ENCODE results near the gene QRFP.

DNA sequence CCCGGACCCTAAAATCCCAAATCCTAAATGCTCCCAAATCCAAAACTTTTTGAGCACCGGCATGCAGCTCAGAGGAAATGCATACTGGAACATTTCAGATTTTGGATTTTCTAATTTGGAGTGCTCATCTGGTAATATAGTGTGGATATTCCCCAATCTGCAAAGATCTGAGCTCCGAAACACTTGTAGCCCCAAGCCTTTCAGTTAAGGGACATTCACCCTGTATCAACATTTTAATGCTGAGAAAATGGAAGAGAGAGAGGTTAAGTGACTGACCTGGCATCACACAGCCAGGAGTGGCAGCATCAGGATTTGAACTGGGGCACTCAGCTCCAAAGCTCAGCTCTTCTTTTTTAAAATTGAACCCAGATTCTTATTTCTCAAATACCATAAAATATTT is 30.7 kb downstream of the QRFP start:
- TF ChIP-seq, protein P1, sequence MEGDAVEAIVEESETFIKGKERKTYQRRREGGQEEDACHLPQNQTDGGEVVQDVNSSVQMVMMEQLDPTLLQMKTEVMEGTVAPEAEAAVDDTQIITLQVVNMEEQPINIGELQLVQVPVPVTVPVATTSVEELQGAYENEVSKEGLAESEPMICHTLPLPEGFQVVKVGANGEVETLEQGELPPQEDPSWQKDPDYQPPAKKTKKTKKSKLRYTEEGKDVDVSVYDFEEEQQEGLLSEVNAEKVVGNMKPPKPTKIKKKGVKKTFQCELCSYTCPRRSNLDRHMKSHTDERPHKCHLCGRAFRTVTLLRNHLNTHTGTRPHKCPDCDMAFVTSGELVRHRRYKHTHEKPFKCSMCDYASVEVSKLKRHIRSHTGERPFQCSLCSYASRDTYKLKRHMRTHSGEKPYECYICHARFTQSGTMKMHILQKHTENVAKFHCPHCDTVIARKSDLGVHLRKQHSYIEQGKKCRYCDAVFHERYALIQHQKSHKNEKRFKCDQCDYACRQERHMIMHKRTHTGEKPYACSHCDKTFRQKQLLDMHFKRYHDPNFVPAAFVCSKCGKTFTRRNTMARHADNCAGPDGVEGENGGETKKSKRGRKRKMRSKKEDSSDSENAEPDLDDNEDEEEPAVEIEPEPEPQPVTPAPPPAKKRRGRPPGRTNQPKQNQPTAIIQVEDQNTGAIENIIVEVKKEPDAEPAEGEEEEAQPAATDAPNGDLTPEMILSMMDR (IDR thresholded peaks at IDR 0.05; ENCODE audit: low read depth, low read length): no peak
- no peak for TF ChIP-seq POLR2A (IDR thresholded peaks at IDR 0.05; ENCODE audit: extremely low read depth, insufficient read length)
- TF ChIP-seq, protein P2, sequence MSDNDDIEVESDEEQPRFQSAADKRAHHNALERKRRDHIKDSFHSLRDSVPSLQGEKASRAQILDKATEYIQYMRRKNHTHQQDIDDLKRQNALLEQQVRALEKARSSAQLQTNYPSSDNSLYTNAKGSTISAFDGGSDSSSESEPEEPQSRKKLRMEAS (IDR thresholded peaks at IDR 0.05; ENCODE audit: low read depth, low read length): no peak

All from NB4 (cell line).